GM12878 (cell line): ENCODE data around the gene PHKA1. TPM values are rescaled to one million over a fixed set of nuclear protein-coding genes. Genes with fewer than 3 reads are reported as not detected.

Experiments
- ATAC-seq: fragments of 200-7000 bp; cut with Tn5 transposase; 3 replicates; pipeline ENCODE4 v1.9.1; 2020; ENCODE audit warnings: mild to moderate bottlenecking, moderate library complexity
- BruUV-seq: library from RNA; stranded (reverse); fragments of 400-500 nt; replicated peaks from 2 replicates; lab custom pipeline; 2021; lab: Mats Ljungman, UMichigan
- CTCF ChIA-PET: fragments of 300-600 bp; sonication (Branson Sonifier 250); formaldehyde crosslinking; extraction: SDS; loops from one replicate; lab custom pipeline; 2021; ENCODE audit warnings: inconsistent platforms; lab: Yijun Ruan, JAX
- POLR2A ChIA-PET: fragments of 350-600 bp; formaldehyde crosslinking; extraction: SDS; loops from one replicate; lab custom pipeline; 2021; ENCODE audit warnings: inconsistent platforms; lab: Charles Lee
- RAD21 ChIA-PET: fragments of 300-600 bp; sonication (Branson Sonifier 250); formaldehyde crosslinking; loops from one replicate; lab custom pipeline; 2023; ENCODE audit warnings: antibody characterized with exemption; ENCODE audit not compliant: unreplicated experiment; lab: Charles Lee
- SMC1A ChIA-PET: fragments of 300-600 bp; sonication (Branson Sonifier 250); formaldehyde crosslinking; loops from one replicate; lab custom pipeline; 2023; ENCODE audit not compliant: unreplicated experiment, uncharacterized antibody; lab: Charles Lee
- DNase-seq: peaks from one replicate; pipeline ENCODE4 v3.0.0-alpha.2; 2011; ENCODE audit warnings: low read depth, low spot score
- FAIRE-seq: peaks from 3 replicates; lab custom pipeline; 2011; peaks lifted over from hg19 to GRCh38; lab: Jason Lieb, UNC
- H2AFZ ChIP-seq: 2 replicates; pipeline ENCODE4 v1.6.0; 2011; ENCODE audit warnings: low read depth, low read length, control low read depth; ENCODE audit not compliant: control insufficient read depth
- H3K27ac ChIP-seq: 2 replicates; pipeline ENCODE4 v1.5.1; 2011; ENCODE audit warnings: control low read depth; ENCODE audit not compliant: control insufficient read depth, insufficient read depth
- H3K27me3 ChIP-seq, 2 experiments: replicated peaks in 1 of 2; 2 replicates each; pipeline versions ENCODE4 v1.6.0 to v1.6.1; 2011; ENCODE audit warnings: low read length in 1 of 2; ENCODE audit not compliant: control insufficient read depth in 2 of 2, insufficient read depth in 2 of 2
- H3K36me3 ChIP-seq, 2 experiments: 2 replicates each; pipeline ENCODE4 v1.5.1; 2011; ENCODE audit warnings: low read length in 1 of 2; ENCODE audit not compliant: control insufficient read depth in 2 of 2, insufficient read depth in 2 of 2
- H3K4me1 ChIP-seq: 2 replicates; pipeline ENCODE4 v1.6.1; 2011; ENCODE audit warnings: mild to moderate bottlenecking, low read length, moderate library complexity, mixed read lengths; ENCODE audit not compliant: control insufficient read depth, insufficient read depth
- H3K4me2 ChIP-seq: 2 replicates; pipeline ENCODE4 v1.6.0; 2011; ENCODE audit warnings: control low read depth; ENCODE audit not compliant: control insufficient read depth, insufficient read depth
- H3K4me3 ChIP-seq: fragments of 200-600 bp; sonication (generic); 2 replicates; pipeline ENCODE4 v1.5.1; 2016
- H3K79me2 ChIP-seq: 2 replicates; pipeline ENCODE4 v1.6.0; 2011; ENCODE audit warnings: low read length; ENCODE audit not compliant: control insufficient read depth, insufficient read depth
- H3K9ac ChIP-seq: 2 replicates; pipeline ENCODE4 v1.8.0; 2011; ENCODE audit warnings: low read length, control low read depth, mixed read lengths; ENCODE audit not compliant: control insufficient read depth, insufficient read depth
- H3K9me3 ChIP-seq: replicated peaks from 3 replicates; pipeline ENCODE4 v1.5.1; 2011; ENCODE audit warnings: mild to moderate bottlenecking, low read length; ENCODE audit not compliant: control insufficient read depth, insufficient read depth
- H4K20me1 ChIP-seq: 2 replicates; pipeline ENCODE4 v1.6.0; 2011; ENCODE audit not compliant: control insufficient read depth, insufficient read depth
- BCLAF1 ChIP-seq: fragments of 450-650 bp; IDR thresholded peaks from 2 replicates; pipeline ENCODE4 v1.6.1; 2017; ENCODE audit warnings: antibody characterized with exemption, mild to moderate bottlenecking, moderate library complexity
- MAX ChIP-seq: IDR thresholded peaks from 2 replicates; pipeline ENCODE4 v1.6.1; 2012; ENCODE audit warnings: low read depth, low read length, improper control_type of control experiment
- MEF2B ChIP-seq: fragments of 450-650 bp; IDR thresholded peaks from 2 replicates; pipeline ENCODE4 v1.6.1; 2018; ENCODE audit warnings: mild to moderate bottlenecking, moderate library complexity; ENCODE audit not compliant: partially characterized antibody, poor library complexity, severe bottlenecking
- NFYB ChIP-seq: IDR thresholded peaks from 2 replicates; pipeline ENCODE4 v1.6.1; 2011; ENCODE audit warnings: low read depth, mild to moderate bottlenecking, low read length, improper control_type of control experiment, moderate library complexity; ENCODE audit not compliant: insufficient read depth
- RAD51 ChIP-seq: fragments of 450-650 bp; IDR thresholded peaks from 2 replicates; pipeline ENCODE4 v1.6.1; 2016; ENCODE audit warnings: moderate library complexity, mild to moderate bottlenecking, inconsistent platforms
- SUPT20H ChIP-seq: IDR thresholded peaks from 2 replicates; pipeline ENCODE4 v1.6.1; 2011; ENCODE audit warnings: low read depth, mild to moderate bottlenecking, low read length, moderate library complexity, borderline replicate concordance; ENCODE audit not compliant: control insufficient read depth
- ZNF622 ChIP-seq: fragments of 450-650 bp; IDR thresholded peaks from 2 replicates; pipeline ENCODE4 v1.6.1; 2017; ENCODE audit warnings: mild to moderate bottlenecking, inconsistent platforms
- WGBS: methylation state at CpG from one replicate; pipeline ENCODE4 v1.1.6; 2016; ENCODE audit warnings: low lambda C conversion rate; ENCODE audit not compliant: insufficient replicate concordance, insufficient coverage; ENCODE audit errors: missing lambda C conversion rate; 5-methylcytosine and 5-hydroxymethylcytosine counted together
- in situ Hi-C: fragments of 300-500 bp; cut with MboI; formaldehyde crosslinking; loops from 9 replicates; pipeline ENCODE4 v1.14.3; 2018; ENCODE audit warnings: mixed read lengths
- intact Hi-C: fragments of 100-400 bp; cut with micrococcal nuclease; formaldehyde crosslinking; loops from one replicate; pipeline ENCODE4 v1.14.2; 2022; ENCODE audit not compliant: unreplicated experiment
- polyA plus RNA-seq, 11 experiments: library from polyadenylated mRNA; depleted of rRNA in 4 of 11; unstranded in 6 of 11; stranded (reverse) in 5 of 11; fragments of >200 nt; fragmentation: Nextera tagmentation in 4 of 11; fragmentation: Illumina TruSeq in 1 of 11; extraction: Ambion mirVana in 4 of 11; extraction: Trizol in 1 of 11; gene quantifications; 1 replicate in 1 of 11; 2 replicates in 10 of 11; pipeline versions ENCODE4 v1.2.1 to v1.2.3, GENCODE V29; 2011 to 2016; ENCODE audit warnings: inconsistent platforms in 2 of 11, missing spikeins in 2 of 11, low read depth in 1 of 11
- total RNA-seq, 4 experiments: library from RNA; depleted of rRNA in 3 of 4; stranded (reverse); fragments of >200 nt in 3 of 4; fragmentation: Illumina TruSeq in 1 of 4; extraction: Trizol in 1 of 4; gene quantifications; 2 replicates each; pipeline versions ENCODE4 v1.2.1 to v1.2.3, GENCODE V29; 2013 to 2021

The PHKA1 gene
- total and polyA plus RNA-seq, 10 of the 15 experiments (the other 5 are each of a cell fraction or from before 2014, with no cell fraction given): under 0.01 to 0.15 (median 0.05) TPM; not detected in 4

GRCh38 chrX:72694170-72694569, 19.9 kb downstream of the PHKA1 start:
- Histone ChIP-seq H3K36me3 (no peaks in the 10 kb centered on the region), H2AFZ (no peak overlapping the region), H3K9me3 (no peaks in the 10 kb centered on the region), H4K20me1 (no peaks in the 10 kb centered on the region), H3K4me1 (no peaks in the 10 kb centered on the region), H3K4me2 (no peak overlapping the region), H3K27ac (no peak overlapping the region), H3K4me3 (no peak overlapping the region), H3K9ac (no peak overlapping the region), H3K79me2 (no peaks in the 10 kb centered on the region), H3K27me3 (no peaks in the 10 kb centered on the region)
- CTCF ChIA-PET: no interaction called here
- FAIRE-seq (no peak), DNase-seq (no peak), ATAC-seq (no peak)
- TF ChIP-seq MEF2B (no peak), ZNF622 (no peak)
- POLR2A ChIA-PET: no interaction called here
- RAD21 ChIA-PET: no interaction called here
- in situ Hi-C loops: no loop called here
- WGBS: 0% methylated on average over 2 of the region's 2 CpGs
- intact Hi-C loops: no loop called here
- SMC1A ChIA-PET: no interaction called here
- BruUV-seq: no TSS peak

- H4K20me1 ChIP-seq: no peaks in the 10 kb centered on the region
- POLR2A ChIA-PET: no interaction called here
Measured at GRCh38 chrX:72693477-72693876, 20.6 kb downstream of the PHKA1 start.

More at GRCh38 chrX:72693477-72693876, 20.6 kb downstream of the PHKA1 start:
- Histone ChIP-seq H3K9me3 (no peaks in the 10 kb centered on the region), H3K79me2 (no peaks in the 10 kb centered on the region), H3K27me3 (no peaks in the 10 kb centered on the region), H3K4me1 (no peaks in the 10 kb centered on the region), H3K4me3 (no peak overlapping the region), H2AFZ (no peak overlapping the region), H3K9ac (no peak overlapping the region), H3K36me3 (no peaks in the 10 kb centered on the region), H3K4me2 (no peak overlapping the region), H3K27ac (no peak overlapping the region)
- BruUV-seq: no TSS peak
- ChIA-PET SMC1A (interaction anchor here (1.1 kb wide), 1 partner anchor 14 kb away, joined by 3 read pairs; no protein-coding TSS in a partner anchor), RAD21 (no interaction called here), CTCF (no interaction called here)
- 0% methylated on average over 1 of the region's 1 CpG for WGBS
- ATAC-seq: no peak
- DNase-seq: no peak
- TF ChIP-seq RAD51 (no peak), MAX (no peak), NFYB (no peak), BCLAF1 (no peak), SUPT20H (no peak)
- FAIRE-seq: no peak
- intact Hi-C loops (no loop called here), in situ Hi-C loops (no loop called here)
